ENCODE measurements around the gene PLAC1.

The PLAC1 gene, protein sequence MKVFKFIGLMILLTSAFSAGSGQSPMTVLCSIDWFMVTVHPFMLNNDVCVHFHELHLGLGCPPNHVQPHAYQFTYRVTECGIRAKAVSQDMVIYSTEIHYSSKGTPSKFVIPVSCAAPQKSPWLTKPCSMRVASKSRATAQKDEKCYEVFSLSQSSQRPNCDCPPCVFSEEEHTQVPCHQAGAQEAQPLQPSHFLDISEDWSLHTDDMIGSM

DNA sequence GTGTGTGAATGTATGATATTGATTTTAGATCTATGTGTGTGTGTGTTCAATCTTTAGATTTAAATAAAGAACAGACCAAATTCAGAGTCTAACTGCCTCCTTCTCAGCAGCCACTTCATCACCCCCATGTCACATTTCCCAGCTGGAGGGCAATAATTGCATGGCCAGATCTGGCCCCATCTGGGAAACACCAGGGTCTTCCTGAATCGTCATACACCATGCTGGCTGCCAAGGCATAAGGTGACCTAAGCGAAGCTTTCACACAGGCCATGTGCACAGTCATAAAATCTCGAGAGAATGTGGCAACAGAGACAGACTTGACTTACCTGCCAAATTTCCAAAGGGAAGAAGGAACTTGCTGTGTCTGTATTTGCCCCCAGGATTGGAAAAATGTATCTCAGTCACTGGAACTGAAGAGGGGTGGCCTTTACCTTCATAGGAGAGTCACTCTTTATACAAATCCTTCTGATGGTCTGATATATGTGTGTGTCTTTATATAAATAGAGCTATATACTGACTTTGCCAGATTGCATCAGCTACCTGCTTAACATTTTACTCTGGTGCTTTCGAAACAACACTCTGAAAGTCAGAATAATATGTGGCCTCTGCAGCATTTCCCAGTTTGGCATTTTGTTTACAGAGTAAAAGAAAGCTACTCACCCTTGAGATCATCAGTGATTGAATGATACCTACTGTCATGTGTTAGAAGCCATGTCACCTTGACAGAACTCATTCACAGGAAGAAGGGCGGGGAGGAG is at the start of gene PLAC1:
TSS of gene PLAC1 (minus strand) at position 470 of the 758 bp plus-strand sequence. CDS start 91,789 bp downstream, outside the sequence.
- TF ChIP-seq CEBPB (IDR thresholded peaks at IDR 0.05) (no peak), ZBTB7A (IDR thresholded peaks at IDR 0.05; ENCODE audit: low read depth) (no peak)

DNA sequence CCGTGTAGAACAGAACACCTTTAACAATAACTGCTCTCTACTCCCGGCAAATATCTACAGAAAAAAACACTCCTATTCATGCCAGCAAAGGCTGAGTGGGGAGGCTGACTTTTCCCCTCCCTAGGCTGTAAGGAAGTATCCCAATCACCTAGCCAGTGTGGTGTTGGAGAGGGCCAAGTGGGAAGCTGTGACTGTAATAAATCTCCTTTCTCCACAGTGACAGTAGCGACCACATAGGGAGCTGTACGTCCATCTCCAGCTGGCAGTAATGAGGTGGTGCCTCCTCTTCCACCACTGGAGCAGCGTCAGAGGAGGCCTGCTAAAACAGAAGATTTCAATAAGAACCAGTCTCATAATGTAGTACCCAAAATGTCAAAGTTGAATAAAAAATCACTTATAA is 47.9 kb upstream of the PLAC1 start:
- TF ChIP-seq, protein P1, sequence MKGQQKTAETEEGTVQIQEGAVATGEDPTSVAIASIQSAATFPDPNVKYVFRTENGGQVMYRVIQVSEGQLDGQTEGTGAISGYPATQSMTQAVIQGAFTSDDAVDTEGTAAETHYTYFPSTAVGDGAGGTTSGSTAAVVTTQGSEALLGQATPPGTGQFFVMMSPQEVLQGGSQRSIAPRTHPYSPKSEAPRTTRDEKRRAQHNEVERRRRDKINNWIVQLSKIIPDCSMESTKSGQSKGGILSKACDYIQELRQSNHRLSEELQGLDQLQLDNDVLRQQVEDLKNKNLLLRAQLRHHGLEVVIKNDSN (IDR thresholded peaks at IDR 0.05), result no peak
- TF ChIP-seq ZBTB7A (IDR thresholded peaks at IDR 0.05; ENCODE audit: low read depth) (no peak), RAD21 (IDR thresholded peaks at IDR 0.05; ENCODE audit: low read depth) (no peak), CREB1 (IDR thresholded peaks at IDR 0.05; ENCODE audit: low read depth) (no peak), EGR1 (IDR thresholded peaks at IDR 0.05) (no peak), TEAD4 (IDR thresholded peaks at IDR 0.05) (no peak), TAF1 (IDR thresholded peaks at IDR 0.05; ENCODE audit: low read depth) (no peak), YY1 (IDR thresholded peaks at IDR 0.05; ENCODE audit: low read depth) (no peak)
- TF ChIP-seq, protein P2, sequence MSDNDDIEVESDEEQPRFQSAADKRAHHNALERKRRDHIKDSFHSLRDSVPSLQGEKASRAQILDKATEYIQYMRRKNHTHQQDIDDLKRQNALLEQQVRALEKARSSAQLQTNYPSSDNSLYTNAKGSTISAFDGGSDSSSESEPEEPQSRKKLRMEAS (IDR thresholded peaks at IDR 0.05), result no peak

DNA sequence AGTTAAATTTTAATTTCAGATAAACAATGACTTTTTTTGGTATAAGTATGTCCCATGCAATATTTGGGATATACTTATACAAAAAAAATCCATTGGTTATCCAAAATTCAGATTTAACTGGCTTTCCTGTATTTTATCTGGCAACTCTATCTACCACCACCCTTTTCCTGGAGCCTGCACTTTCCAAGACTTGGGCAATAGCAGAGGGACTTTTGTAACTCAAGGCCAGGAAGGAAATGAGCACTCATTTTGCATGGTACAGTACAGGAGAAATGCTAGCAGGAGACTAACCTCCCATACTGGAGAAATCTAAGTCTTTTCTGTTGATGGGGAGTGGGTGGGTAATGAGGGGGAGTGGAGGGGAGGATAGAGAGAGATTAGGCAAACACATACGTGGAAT is 37.7 kb upstream of the PLAC1 start:
- TF ChIP-seq, protein P2 (IDR thresholded peaks at IDR 0.05), result no peak
- no peak for TF ChIP-seq NFIC (IDR thresholded peaks at IDR 0.05)
- TF ChIP-seq, protein P1 (IDR thresholded peaks at IDR 0.05), result no peak

DNA sequence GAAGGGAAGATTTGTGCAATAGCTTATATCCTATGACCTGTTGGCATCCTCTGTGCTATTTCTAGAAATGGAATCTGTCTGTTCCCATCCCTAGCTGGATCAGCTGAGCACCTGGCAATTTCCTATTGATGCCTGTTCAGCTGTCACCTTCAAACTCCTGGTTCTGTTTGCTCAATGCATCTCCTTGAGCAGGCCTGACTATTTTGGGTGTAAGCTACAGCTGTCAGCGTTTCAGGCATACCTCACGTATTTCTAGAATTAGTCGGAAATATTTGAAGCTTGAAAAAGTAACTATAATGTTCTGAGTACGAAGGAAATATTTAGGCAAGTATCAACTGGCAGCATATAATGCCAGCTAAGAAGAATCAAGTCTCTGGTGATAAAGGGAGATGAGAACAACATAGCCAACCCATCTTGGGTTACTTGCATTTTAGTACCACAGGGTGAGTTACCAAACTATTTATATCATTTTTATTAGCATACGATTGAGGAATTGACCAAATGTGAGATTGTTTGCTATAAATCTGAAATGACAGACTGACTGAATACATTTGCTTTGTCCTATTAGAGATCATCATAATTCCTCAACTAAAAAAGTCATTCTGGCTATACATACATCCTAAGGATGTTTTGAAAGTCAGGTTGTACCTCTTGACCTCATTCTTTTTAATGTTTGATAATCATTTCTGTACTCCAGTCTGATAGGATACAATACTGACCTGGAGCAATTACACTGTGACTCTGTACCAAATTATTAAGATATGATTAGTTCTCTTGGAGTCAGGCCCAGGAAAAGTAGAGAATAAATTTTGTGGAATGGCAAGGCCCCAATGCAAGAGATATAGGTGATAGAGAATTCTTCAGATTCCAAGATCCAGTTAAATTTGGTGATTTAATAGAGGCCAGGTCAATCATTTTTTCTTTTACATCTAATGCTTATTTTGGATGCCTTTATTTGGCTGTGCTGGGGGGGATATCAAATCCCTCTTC is 36.4 kb upstream of the PLAC1 start:
- TF ChIP-seq CEBPB (IDR thresholded peaks at IDR 0.05) (no peak), ZBTB7A (IDR thresholded peaks at IDR 0.05; ENCODE audit: low read depth) (no peak), CREB1 (IDR thresholded peaks at IDR 0.05; ENCODE audit: low read depth) (no peak), TAF1 (IDR thresholded peaks at IDR 0.05; ENCODE audit: low read depth) (no peak), TEAD4 (IDR thresholded peaks at IDR 0.05) (no peak), NFIC (IDR thresholded peaks at IDR 0.05) (no peak)

DNA sequence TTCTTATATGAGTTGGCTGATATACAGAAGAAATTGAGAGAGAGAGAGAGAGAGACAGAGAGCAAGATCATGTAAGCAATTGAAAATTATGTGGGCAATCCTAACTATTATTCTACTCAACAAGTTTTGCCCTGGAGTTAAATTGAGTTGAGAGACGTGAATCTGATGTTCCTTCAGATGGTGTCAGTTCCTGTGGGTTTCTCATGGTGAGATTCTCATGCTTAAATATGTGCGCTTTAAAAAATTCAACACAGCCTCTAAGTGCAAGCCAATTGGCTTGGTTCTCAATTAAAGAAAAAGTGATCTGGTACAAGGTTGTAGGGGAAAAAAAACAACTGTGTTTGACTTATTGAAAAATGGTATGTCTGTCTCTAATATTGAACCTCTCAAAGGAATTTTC is 35.4 kb upstream of the PLAC1 start:
- TF ChIP-seq CREB1 (IDR thresholded peaks at IDR 0.05; ENCODE audit: low read depth) (no peak), EGR1 (IDR thresholded peaks at IDR 0.05) (no peak), ZBTB7A (IDR thresholded peaks at IDR 0.05; ENCODE audit: low read depth) (no peak), EP300 (IDR thresholded peaks at IDR 0.05; ENCODE audit: borderline replicate concordance) (no peak), TCF12 (IDR thresholded peaks at IDR 0.05; ENCODE audit: low read depth) (no peak), CEBPB (IDR thresholded peaks at IDR 0.05) (no peak), TEAD4 (IDR thresholded peaks at IDR 0.05) (no peak), NFIC (IDR thresholded peaks at IDR 0.05) (no peak), RAD21 (IDR thresholded peaks at IDR 0.05; ENCODE audit: low read depth) (no peak), YY1 (IDR thresholded peaks at IDR 0.05; ENCODE audit: low read depth) (no peak), TAF1 (IDR thresholded peaks at IDR 0.05; ENCODE audit: low read depth) (no peak), FOXM1 (IDR thresholded peaks at IDR 0.05; ENCODE audit: borderline replicate concordance, low read depth) (no peak)
- TF ChIP-seq, protein P1 (IDR thresholded peaks at IDR 0.05), result no peak
- TF ChIP-seq, protein P3, sequence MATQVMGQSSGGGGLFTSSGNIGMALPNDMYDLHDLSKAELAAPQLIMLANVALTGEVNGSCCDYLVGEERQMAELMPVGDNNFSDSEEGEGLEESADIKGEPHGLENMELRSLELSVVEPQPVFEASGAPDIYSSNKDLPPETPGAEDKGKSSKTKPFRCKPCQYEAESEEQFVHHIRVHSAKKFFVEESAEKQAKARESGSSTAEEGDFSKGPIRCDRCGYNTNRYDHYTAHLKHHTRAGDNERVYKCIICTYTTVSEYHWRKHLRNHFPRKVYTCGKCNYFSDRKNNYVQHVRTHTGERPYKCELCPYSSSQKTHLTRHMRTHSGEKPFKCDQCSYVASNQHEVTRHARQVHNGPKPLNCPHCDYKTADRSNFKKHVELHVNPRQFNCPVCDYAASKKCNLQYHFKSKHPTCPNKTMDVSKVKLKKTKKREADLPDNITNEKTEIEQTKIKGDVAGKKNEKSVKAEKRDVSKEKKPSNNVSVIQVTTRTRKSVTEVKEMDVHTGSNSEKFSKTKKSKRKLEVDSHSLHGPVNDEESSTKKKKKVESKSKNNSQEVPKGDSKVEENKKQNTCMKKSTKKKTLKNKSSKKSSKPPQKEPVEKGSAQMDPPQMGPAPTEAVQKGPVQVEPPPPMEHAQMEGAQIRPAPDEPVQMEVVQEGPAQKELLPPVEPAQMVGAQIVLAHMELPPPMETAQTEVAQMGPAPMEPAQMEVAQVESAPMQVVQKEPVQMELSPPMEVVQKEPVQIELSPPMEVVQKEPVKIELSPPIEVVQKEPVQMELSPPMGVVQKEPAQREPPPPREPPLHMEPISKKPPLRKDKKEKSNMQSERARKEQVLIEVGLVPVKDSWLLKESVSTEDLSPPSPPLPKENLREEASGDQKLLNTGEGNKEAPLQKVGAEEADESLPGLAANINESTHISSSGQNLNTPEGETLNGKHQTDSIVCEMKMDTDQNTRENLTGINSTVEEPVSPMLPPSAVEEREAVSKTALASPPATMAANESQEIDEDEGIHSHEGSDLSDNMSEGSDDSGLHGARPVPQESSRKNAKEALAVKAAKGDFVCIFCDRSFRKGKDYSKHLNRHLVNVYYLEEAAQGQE (IDR thresholded peaks at IDR 0.05; ENCODE audit: low read depth), result no peak
- TF ChIP-seq, protein P2 (IDR thresholded peaks at IDR 0.05), result no peak

DNA sequence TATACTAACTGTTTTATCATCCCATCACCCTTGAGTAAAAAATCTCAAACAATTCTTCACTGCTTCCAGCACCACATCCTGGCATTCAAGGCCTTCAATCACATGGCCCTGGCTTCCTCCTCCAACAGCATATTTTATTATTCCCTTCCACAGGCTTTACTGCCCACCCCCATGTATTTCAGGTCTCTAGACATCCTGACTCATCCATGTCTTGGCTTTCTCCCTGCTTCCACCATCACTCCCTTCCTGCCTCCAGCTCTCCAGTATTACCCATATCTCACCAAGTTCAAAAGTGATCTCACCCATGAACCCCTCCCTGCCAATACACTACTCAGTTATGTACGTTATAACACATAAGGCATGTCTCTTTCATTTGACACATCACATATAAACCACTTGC is 34.7 kb upstream of the PLAC1 start:
- TF ChIP-seq, protein P1 (IDR thresholded peaks at IDR 0.05), result no peak
- no peak for TF ChIP-seq RAD21 (IDR thresholded peaks at IDR 0.05; ENCODE audit: low read depth)
- TF ChIP-seq FOXM1 (IDR thresholded peaks at IDR 0.05; ENCODE audit: borderline replicate concordance, low read depth), result no peak
- no peak for TF ChIP-seq TCF12 (IDR thresholded peaks at IDR 0.05; ENCODE audit: low read depth)
- TF ChIP-seq NFIC (IDR thresholded peaks at IDR 0.05), result no peak
- no peak for TF ChIP-seq EGR1 (IDR thresholded peaks at IDR 0.05)
- TF ChIP-seq ZBTB7A (IDR thresholded peaks at IDR 0.05; ENCODE audit: low read depth), result no peak
- no peak for TF ChIP-seq TAF1 (IDR thresholded peaks at IDR 0.05; ENCODE audit: low read depth)
- no peak for TF ChIP-seq EP300 (IDR thresholded peaks at IDR 0.05; ENCODE audit: borderline replicate concordance)
- no peak for TF ChIP-seq CREB1 (IDR thresholded peaks at IDR 0.05; ENCODE audit: low read depth)
- no peak for TF ChIP-seq YY1 (IDR thresholded peaks at IDR 0.05; ENCODE audit: low read depth)
- no peak for TF ChIP-seq TEAD4 (IDR thresholded peaks at IDR 0.05)
- TF ChIP-seq, protein P2 (IDR thresholded peaks at IDR 0.05), result no peak
- TF ChIP-seq CEBPB (IDR thresholded peaks at IDR 0.05), result no peak

Data from Ishikawa (cell line).